Sigmoid colon (tissue), 4 donors: ENCODE results near the gene MBOAT7.

Source experiments
- CTCF ChIP-seq, 4 experiments: fragments of 450-650 bp in 3 of 4; fragments of 200-600 bp in 1 of 4; IDR thresholded peaks; one replicate each; pipeline ENCODE4 v1.5.1; 2016 to 2019; ENCODE audit warnings: antibody characterized with exemption in 4 of 4, mild to moderate bottlenecking in 3 of 4, moderate library complexity in 2 of 4
- POLR2A ChIP-seq, 2 donors: fragments of 450-650 bp; IDR thresholded peaks; one replicate each; pipeline ENCODE4 v1.6.1; 2016; ENCODE audit warnings: antibody characterized with exemption in 2 of 2, mild to moderate bottlenecking in 2 of 2, moderate library complexity in 2 of 2
- POLR2AphosphoS5 ChIP-seq, 4 donors: sonication (generic); formaldehyde crosslinking; IDR thresholded peaks; one replicate each; pipeline ENCODE4 v1.6.1; 2017; ENCODE audit warnings: antibody characterized with exemption in 4 of 4

- TF ChIP-seq POLR2A (IDR thresholded peaks at IDR 0.05), result no peak
- no peak for TF ChIP-seq CTCF (IDR thresholded peaks at IDR 0.05)
- no peak for TF ChIP-seq POLR2AphosphoS5 (IDR thresholded peaks at IDR 0.05)
Measured at GRCh38 chr19:54218259-54218658, 28.9 kb upstream of the MBOAT7 start.
